NCI-H510A (cell line): Measurements from ENCODE around the gene DOCK6.

Source experiments
- DNase-seq: peaks from one replicate; lab custom pipeline; 2025; lab: John Stamatoyannopoulos, UW

The DOCK6 gene

DNA sequence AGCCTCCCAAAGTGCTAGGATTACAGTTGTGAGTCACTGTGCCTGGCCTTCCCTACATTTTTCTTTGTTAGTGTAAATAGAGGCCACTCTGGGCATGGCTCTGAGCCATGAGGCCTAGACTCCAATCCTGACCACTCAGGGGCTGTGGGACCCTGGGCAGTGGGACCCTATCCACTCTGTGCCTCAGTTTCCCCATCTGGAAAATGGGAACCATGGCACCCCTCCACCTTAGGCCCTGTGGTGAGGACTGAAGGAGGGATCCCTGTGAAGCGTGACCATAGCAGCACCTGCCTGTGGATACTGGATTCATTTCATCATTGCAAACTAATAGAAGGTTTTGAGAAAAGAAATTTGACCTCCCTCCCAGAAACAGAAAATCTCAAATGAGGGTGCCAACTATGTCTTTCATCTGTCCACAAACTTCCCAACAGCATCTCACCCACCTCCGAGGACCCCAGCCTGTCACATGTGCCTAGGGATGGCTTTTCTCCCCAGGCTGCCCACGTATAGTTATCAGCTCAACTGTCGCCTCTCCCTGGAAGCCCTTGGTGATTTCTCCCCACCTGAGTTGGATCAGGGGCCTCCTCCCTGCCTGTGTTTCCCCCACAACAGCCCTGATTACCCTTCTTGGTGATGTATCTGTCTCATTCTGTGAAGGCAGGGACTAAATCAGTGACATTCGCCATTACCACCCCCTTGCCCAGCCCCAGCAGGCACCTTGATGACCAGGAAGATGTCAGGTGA, 17.3 kb downstream of the DOCK6 start:
- no peak for DNase-seq

DNA sequence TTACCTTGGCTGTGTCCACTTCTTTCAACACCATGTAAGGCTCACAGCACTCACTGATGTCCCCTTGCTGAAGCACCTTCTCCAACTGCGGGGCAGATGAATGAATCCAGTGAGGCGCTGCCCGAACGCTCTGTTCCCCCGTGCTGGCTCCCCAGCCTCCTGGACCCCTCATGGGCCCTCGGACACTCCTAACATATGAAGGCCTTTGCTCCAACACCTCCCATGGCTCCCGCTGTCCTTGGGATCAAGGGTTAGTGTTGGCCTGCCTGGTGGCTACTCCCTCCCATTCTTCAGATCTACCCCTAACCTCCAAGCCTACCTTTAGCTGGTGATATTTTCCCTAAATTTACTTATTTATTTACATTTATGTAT, 18.5 kb downstream of the DOCK6 start:
- DNase-seq = no peak

- DNase-seq = no peak
Observed at GRCh38 chr19:11242864-11243797, 19.2 kb downstream of the DOCK6 start.

DNA sequence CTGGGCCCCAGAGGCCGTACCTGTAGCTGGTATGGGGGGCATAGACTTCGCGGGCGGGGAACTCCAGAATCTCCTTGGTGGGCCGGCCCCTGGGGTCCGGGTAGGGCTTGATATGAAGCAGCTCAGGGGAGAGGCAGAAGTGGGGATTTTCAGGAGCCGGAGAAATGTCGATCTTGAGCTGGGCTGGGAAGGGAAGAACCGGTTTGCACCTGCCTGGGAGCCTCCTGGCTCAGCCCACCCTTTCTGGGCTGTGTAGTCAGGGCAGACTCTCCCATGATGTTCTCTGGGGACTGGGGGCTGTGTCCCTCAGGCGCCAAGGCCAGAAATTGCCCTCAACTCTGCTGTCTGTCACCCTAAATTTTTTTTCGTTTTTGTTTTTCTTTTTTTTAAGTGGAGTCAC, 20.3 kb downstream of the DOCK6 start:
- no peak for DNase-seq

DNA sequence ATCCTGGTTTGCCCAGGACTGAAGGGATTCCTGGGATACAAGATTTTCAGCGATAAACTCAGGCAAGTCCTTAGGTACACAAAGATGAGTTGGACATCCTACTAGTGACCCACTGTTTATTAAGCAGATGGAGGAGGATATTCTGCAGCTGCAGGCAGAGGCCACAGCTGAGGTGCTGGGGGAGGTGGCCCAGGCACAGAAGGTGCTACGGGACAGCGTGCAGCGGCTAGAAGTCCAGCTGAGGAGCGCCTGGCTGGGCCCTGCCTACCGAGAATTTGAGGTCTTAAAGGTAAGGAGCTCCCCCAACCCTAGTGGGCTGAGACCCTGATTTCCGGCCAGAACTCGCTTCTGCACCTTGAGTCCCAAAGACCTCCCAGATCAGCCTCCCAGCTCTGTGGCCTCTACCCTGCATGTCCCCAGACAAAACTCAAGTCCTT, 22.3 kb downstream of the DOCK6 start:
- DNase-seq = no peak

DNA sequence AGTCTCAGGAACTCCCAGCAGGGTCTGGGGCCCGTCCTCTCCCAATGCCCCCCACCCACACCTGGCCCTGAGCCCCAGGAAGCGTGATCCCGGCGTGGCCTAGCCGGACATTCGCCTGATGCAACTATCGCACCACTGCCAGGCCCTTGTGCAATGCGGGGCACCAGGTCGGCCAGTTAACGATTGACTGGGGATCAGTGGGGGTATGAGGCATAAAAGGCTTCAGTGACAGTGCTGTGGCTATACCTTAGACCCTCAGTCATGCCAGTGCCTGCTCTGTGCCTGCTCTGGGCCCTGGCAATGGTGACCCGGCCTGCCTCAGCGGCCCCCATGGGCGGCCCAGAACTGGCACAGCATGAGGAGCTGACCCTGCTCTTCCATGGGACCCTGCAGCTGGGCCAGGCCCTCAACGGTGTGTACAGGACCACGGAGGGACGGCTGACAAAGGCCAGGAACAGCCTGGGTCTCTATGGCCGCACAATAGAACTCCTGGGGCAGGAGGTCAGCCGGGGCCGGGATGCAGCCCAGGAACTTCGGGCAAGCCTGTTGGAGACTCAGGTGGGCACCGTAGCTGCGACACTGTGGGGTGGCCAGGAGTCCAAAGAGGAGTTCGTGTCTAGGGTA, 22.8 kb downstream of the DOCK6 start, which contains the start of gene ANGPTL8:
ANGPTL8 (plus strand) TSS at position 243 of the 624 bp plus-strand sequence; CDS start at position 262, 19 bp downstream.
- DNase-seq = no peak

GRCh38 chr19:11238781-11239376, 23.4 kb downstream of the DOCK6 start:
- no peak for DNase-seq

DNA sequence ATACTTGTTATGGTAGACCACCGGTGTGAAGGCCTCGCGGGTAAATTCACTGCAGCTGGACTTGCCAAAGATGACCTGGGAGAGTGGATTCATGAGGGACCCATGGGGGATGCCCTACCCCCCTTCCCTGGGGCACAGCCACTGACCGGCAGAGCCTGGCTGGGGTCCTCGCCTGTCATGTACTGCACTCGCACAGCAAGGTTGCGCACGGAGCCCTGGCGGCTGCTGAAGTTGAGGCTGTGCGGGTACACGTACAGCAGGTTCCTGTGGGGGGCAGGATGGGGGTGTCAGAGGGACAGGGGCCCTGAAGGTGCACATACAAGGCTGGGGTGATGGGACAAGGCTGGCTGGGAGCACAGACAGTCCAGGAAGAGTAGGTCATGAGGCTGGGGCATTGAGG, 24.3 kb downstream of the DOCK6 start:
- no peak for DNase-seq

DNA sequence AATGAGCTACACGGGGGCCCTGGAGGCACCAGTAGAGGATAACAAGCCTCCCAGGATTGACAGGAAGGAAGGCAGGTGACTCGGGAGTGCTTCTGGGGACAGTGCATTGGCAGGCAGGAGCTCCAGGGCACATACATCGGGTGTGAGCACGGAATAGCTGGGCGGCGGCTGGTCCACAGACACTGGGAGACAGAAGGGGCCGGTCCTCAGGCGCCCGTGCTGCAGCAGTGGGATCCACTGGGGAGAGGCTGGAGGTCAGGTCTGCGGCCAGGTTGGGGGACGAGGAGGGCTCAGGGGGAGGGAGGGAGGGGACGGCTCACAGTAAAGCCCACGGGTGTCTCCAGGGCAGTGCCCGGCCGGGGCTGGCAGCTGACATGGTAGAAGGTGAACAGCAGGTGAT, 25.0 kb downstream of the DOCK6 start:
- no peak for DNase-seq

DNA sequence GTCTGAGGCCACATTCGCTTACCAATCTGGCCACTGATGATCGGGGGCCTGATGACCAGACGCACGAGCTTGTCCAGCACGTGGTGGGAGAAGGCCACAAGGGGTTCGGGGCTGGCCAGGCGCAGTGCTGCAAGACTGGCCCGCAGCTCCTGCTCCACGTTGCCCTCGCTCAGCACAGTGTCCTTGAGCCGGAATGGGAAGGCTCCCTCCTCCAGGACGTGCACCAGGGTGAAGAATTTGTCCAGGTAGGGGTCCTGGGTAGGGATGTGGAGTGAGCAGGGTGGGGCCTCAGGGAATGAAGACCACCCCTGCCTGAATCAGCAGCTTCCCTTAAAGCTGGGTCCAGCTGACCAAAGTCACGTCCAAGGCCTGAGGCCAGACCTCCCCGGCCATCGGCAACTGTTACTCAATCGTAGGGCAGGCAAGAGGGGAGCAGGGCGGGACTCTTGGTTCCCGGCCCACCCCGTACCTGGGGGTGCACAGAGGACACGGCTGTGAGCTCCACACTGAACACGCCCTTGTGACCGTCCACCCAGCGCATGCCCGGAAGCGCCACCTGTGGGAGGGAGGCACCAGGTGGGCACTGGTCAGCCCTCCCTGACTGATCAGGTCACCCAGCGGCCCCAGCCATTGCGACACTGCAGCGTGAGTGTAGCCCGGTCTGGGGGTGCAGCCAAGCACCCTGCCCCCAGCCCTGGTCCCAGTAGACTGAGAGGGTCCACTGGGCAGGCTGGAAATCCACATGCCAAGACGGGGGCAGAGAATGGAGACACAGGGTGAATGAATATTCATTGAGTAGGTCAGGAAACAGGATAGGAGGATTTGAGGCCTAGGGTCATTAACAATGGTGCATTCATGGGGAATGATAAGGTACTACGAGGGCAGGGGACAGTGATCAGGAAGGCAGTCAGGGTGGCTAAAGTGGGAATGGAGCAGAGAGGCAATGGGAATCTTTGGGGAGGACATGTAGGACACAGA, 25.7 kb downstream of the DOCK6 start:
- no peak for DNase-seq

GRCh38 chr19:11234486-11235075, 27.7 kb downstream of the DOCK6 start:
- DNase-seq = no peak

GRCh38 chr19:11233073-11233472, 29.3 kb downstream of the DOCK6 start:
- no peak for DNase-seq

DNA sequence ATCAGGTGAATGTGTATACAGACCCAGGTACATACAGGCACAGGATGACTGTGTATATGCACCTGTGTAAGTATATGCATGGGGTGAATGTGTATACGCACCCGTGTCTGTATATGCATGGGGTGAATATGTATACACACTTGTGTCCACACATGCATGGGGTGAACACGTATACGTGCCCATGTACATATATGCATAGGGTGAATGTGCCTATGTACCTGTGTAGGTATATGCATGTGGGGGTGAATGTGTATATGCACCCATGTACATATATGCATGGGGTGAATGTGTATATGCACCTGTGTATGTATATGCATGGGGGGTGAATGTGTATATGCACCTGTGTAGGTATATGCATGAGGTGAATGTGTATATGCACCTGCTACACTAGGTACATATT, 29.8 kb downstream of the DOCK6 start:
- DNase-seq = no peak

GRCh38 chr19:11230621-11231386, 31.5 kb downstream of the DOCK6 start:
- no peak for DNase-seq

GRCh38 chr19:11227195-11227886, 35.0 kb downstream of the DOCK6 start:
- no peak for DNase-seq

DNA sequence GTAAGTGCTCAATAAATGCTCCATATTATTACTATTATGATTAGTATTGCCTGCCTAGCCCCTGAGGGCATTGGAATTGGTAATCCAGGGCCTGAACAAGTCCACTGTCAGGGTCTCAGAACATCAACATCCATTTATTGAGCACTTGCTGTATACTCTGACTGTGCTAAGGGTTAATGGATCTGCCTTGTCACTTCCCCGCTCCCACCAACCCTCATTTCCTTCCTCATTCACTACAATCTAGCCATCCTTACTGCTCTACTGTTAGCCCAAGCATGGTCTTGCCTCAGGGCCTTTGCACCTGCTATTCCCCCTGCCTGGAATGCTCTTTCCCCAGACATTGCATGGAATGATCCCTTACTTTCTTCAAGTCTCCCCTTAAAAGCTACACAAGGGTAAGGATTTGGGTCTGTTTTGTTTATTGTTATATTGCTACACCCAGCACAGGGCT, 35.6 kb downstream of the DOCK6 start:
- no peak for DNase-seq

GRCh38 chr19:11225815-11226214, 36.5 kb downstream of the DOCK6 start:
- DNase-seq = no peak

GRCh38 chr19:11225172-11225571, 37.2 kb downstream of the DOCK6 start:
- no peak for DNase-seq

DNA sequence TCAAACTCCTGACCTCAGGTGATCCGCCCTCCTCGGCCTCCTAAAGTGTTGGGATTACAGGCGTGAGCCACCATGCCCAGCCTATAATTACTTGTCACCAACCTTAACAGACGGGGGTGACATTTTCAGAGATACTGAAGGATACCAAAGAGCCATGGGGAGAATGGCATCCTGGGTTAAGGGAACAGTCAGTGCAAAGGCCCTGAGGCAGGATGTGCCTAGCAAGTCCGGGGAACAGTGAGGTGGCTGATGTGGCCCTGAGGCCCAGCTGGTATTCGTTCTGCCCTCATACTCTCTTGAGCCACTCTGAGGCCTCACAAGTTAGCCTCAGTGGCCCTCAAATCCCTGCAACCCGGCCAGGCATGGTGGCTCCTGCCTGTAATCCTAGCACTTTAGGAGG, 37.9 kb downstream of the DOCK6 start:
- no peak for DNase-seq
